Thoracic aorta endothelial cell (primary cell): ENCODE results near the gene TMEM200B. TPM values are rescaled to one million over a fixed set of nuclear protein-coding genes. Genes with fewer than 3 reads are reported as not detected.

Experiments
- small RNA-seq: library from RNA; depleted of rRNA; stranded (forward); fragments of <200 nt; gene quantifications from one replicate; pipeline ENCODE3, GENCODE V24; 2012
- total RNA-seq: library from RNA; depleted of rRNA; stranded (reverse); fragments of >200 nt; gene quantifications from 2 replicates; pipeline ENCODE4 v1.2.3, GENCODE V29; 2012

Gene TMEM200B
- total RNA-seq, result 0.66 and 2.7 TPM in 2 replicates

DNA sequence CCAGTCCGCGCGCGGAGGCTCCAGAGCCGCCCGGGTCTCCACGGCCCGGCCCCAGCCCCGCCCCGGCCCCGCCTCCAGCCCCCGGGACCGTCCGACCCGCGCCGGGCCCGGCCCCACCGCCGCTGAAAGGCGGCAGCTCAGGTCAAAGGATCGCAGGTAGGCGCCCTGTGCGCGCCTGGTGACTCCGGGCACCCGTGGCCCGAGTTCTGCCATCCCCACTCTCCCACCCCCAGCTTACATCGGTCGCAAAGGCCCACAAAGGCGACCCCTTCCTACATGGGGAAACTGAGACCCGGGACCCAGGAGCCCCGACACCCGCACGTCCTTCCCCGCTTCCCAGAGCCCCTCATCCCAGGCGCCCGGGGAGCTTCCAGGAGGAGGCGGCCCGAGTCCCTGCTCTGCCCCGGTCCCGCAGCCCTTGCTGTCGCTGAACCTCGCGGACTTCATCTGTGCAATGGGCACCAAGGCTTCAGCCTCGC lies at the start of gene TMEM200B:
TMEM200B (minus strand) TSS at position 17 of the 479 bp plus-strand sequence. CDS start 2,075 bp downstream, outside the sequence.

Small RNAs within 50 kb of the gene (small RNA-seq; reads per million reads assigned to genes)
- not detected for gene RF02271

Other genes with a start within 250 kb of the TMEM200B start
- 47.2 and 51.0 TPM in 2 replicates for gene EPB41, start 209.3 kb downstream of the TMEM200B start, total RNA-seq
- 59.6 and 64.0 TPM in 2 replicates for gene SRSF4, start 58.0 kb upstream of the TMEM200B start, total RNA-seq
- gene MECR, start 107.0 kb upstream of the TMEM200B start, total RNA-seq, result 24.4 and 24.5 TPM in 2 replicates
- 1.3 and 5.0 TPM in 2 replicates for gene PTPRU, start 112.6 kb upstream of the TMEM200B start, total RNA-seq